ENCODE results near the gene PRKCSH.

The PRKCSH gene

DNA sequence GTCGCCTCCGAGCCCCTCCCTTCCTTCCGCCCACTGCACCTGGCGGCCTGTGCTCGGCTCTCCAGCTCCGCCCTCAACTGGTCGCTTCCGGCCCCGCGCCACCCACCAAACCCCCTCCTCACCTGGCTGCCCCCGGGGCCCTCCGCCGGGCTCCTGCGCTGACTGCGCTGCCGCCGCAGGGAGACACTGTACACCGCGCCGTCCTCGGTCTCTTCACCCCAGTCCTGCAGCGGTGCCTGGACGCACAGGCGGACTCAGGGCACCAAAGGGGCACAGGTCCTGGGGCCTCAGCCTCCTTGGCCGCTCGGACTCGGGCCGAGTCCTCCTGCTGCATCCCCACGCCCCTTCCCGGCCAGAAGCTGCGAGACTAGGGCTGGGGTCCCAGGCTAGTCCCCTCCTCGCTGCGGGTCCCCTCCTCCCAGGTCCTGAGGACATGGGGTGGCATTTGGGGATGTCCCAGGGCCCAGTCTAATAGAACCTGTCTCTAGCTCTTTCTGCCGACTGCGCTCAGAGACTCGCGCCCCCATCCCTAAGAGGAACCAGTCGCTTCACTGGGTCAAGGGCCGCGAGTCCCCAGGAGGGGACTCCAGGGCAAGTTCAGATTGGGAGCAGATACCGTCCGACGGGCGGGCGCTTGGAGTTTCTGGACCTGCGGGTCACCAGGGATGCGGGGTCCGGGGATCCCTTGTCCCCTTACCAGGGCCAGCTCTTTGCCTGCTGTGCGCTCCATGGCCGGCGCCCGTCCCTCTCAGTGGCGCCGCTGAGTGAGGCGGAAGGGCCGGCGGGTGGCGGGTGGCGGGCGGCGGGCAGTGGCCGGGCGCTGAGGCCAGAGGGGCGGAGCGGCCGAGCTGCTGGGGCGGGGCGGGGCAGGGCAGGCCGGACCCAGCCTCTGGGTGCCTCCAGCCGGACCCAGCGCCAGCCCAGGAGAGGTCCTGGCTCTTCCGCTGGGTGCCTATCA is 16.6 kb upstream of the PRKCSH start, which contains the start of gene RGL3:
Gene RGL3, minus strand, starts transcription at position 766 of the 958 bp plus-strand sequence. Its CDS starts 36 bp downstream, at position 730.
- no peak within 1 kb of the TSS for H3K9ac ChIP-seq (ENCODE audit: low read depth, low read length, poor library complexity, severe bottlenecking)
- H3K36me3 ChIP-seq (ENCODE audit: insufficient read depth, low read length): no peaks in the 10 kb centered on the region
- H3K9me3 ChIP-seq (ENCODE audit: insufficient read depth, low read depth, low read length): no peaks in the 10 kb centered on the region
- no peak within 1 kb of the TSS for H3K4me3 ChIP-seq (ENCODE audit: low read length, poor library complexity, severe bottlenecking)
- no peaks in the 10 kb centered on the region for H3K27me3 ChIP-seq (ENCODE audit: insufficient read depth, low read length, poor library complexity, severe bottlenecking)
- no peaks in the 10 kb centered on the region for H3K4me1 ChIP-seq (ENCODE audit: insufficient read depth, low read length, poor library complexity, severe bottlenecking)
- H3K4me2 ChIP-seq (ENCODE audit: low read depth, low read length, poor library complexity, severe bottlenecking): no peak within 1 kb of the TSS
- no peaks in the 10 kb centered on the region for H4K20me1 ChIP-seq (ENCODE audit: insufficient read depth, low read length, poor library complexity, severe bottlenecking)
- H3F3A ChIP-seq (ENCODE audit: low read depth): no peaks in the 10 kb centered on the region
- no peaks in the 10 kb centered on the region for H3K9me2 ChIP-seq (replicated peaks; ENCODE audit: low read depth, low read length)
- H2AFZ ChIP-seq (ENCODE audit: low read length): no peak within 1 kb of the TSS
- TF ChIP-seq, protein P1, sequence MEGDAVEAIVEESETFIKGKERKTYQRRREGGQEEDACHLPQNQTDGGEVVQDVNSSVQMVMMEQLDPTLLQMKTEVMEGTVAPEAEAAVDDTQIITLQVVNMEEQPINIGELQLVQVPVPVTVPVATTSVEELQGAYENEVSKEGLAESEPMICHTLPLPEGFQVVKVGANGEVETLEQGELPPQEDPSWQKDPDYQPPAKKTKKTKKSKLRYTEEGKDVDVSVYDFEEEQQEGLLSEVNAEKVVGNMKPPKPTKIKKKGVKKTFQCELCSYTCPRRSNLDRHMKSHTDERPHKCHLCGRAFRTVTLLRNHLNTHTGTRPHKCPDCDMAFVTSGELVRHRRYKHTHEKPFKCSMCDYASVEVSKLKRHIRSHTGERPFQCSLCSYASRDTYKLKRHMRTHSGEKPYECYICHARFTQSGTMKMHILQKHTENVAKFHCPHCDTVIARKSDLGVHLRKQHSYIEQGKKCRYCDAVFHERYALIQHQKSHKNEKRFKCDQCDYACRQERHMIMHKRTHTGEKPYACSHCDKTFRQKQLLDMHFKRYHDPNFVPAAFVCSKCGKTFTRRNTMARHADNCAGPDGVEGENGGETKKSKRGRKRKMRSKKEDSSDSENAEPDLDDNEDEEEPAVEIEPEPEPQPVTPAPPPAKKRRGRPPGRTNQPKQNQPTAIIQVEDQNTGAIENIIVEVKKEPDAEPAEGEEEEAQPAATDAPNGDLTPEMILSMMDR (conservative IDR thresholded peaks at IDR 0.05; ENCODE audit: low read length): no peak
- TF ChIP-seq EZH2phosphoT487 (IDR thresholded peaks at IDR 0.05; ENCODE audit: borderline replicate concordance): no peak
- H3K79me2 ChIP-seq (ENCODE audit: insufficient read depth, low read length): no peaks in the 10 kb centered on the region

DNA sequence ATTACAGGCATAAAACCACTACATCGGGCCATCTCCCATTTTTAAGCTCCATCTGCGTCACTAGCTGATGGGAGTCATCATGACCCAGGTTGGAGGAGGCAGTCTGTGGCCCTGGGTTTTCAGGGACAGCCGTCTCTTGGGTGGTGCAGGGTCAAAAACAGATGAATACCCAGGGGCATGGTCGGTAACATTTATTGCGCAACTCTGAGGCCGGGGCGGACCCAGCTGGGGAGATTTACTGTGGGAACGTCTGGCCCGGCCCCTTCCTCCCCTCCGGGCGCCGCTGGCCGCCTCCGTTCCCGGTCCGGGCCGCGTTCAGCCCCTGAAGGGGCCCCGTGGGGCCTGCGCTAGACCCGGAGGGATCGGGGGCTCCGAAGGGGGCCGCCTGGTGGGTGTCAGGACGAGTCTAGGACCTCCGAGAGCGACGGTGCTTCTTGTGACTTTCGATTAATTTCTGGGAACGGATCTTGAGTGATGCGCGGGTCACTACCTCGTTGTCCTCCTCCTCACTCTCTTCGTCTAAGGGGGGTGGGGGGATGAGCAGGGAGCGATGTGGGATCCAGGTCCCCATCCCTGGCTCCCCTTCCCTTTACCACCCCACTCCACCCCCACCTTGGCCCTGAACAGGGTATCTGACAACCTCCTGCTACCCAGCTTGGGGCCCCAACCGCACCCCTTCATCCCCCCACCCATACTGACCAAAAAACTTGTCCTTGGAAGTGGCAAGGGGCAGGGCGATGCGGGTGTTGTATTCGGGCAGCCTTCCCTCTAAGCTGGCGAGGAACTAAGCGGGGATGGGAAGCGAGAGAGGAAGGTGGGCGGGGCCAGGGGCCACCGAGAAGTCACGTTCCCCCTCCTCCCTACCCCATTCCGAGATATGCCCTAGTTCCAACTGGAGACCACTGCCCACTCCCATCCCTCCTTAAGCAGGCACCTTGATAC is 14.7 kb upstream of the PRKCSH start:
- Histone ChIP-seq H3K4me2 (ENCODE audit: low read depth, low read length, poor library complexity, severe bottlenecking) (no peak overlapping the region), H3K27me3 (ENCODE audit: insufficient read depth, low read length, poor library complexity, severe bottlenecking) (no peaks in the 10 kb centered on the region), H3K4me1 (ENCODE audit: insufficient read depth, low read length, poor library complexity, severe bottlenecking) (no peaks in the 10 kb centered on the region)

More for the DNA sequence above, 14.7 kb upstream of the PRKCSH start:
- Histone ChIP-seq H3F3A (ENCODE audit: low read depth) (no peaks in the 10 kb centered on the region), H3K9me3 (ENCODE audit: insufficient read depth, low read depth, low read length) (no peaks in the 10 kb centered on the region), H2AFZ (ENCODE audit: low read length) (no peak overlapping the region), H3K9ac (ENCODE audit: low read depth, low read length, poor library complexity, severe bottlenecking) (no peak overlapping the region), H3K79me2 (ENCODE audit: insufficient read depth, low read length) (no peaks in the 10 kb centered on the region), H4K20me1 (ENCODE audit: insufficient read depth, low read length, poor library complexity, severe bottlenecking) (no peaks in the 10 kb centered on the region), H3K4me3 (ENCODE audit: low read length, poor library complexity, severe bottlenecking) (no peak overlapping the region), H3K36me3 (ENCODE audit: insufficient read depth, low read length) (no peaks in the 10 kb centered on the region), H3K9me2 (replicated peaks; ENCODE audit: low read depth, low read length) (no peaks in the 10 kb centered on the region)
- TF ChIP-seq, protein P1 (conservative IDR thresholded peaks at IDR 0.05; ENCODE audit: low read length): no peak
- no peak for TF ChIP-seq EZH2phosphoT487 (IDR thresholded peaks at IDR 0.05; ENCODE audit: borderline replicate concordance)

Measured in Loucy (cell line).